Activated naive CD4-positive, alpha-beta T cell treated with anti-CD3 and anti-CD28 coated beads, Interleukin-2, amount 50 U/mL, for 24 hours (primary cell): ENCODE data around the gene CRADD.
"Not testable (repeated sequence)": the region's sequence is repeated elsewhere in the genome, so short reads cannot be mapped to it uniquely, and the experiment has no call there.

Experiments used
- H3K27ac Mint-ChIP-seq: one replicate; pipeline ENCODE4 v1.8.0; 2021; ENCODE audit warnings: mild to moderate bottlenecking, mixed read lengths
- H3K27me3 Mint-ChIP-seq: one replicate; pipeline ENCODE4 v1.8.0; 2021; ENCODE audit warnings: mixed read lengths
- H3K36me3 Mint-ChIP-seq: one replicate; pipeline ENCODE4 v1.8.0; 2021; ENCODE audit warnings: mixed read lengths
- H3K4me1 Mint-ChIP-seq: one replicate; pipeline ENCODE4 v1.8.0; 2021; ENCODE audit warnings: mixed read lengths
- H3K4me3 Mint-ChIP-seq: one replicate; pipeline ENCODE4 v1.8.0; 2021; ENCODE audit warnings: mild to moderate bottlenecking, mixed read lengths
- H3K9me3 Mint-ChIP-seq: one replicate; pipeline ENCODE4 v1.8.0; 2021; ENCODE audit warnings: mixed read lengths

Gene CRADD

DNA sequence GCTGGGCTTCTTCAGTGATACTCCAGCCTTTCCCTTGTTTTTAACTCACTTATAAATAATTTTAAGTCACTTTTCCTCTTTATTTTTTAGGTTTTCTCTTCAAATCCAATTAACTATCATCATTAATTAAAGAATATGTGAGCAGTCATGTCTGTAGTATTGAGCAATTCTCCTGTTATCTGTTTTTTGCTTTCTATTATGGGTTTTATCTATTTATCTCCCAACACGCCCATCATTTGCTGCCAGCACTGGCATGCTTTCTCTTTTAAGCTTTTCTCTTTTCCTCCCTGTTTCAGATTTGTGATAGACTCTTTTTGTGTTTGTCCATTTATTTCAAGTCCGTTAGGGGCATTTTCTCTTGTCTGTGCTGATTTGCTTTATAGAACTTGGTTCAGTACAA, 72.3 kb downstream of the CRADD start:
- Mint-ChIP-seq H3K36me3 (peaks cover 13% of the 10 kb centered on the region), H3K27me3 (no peaks in the 10 kb centered on the region), H3K9me3 (peaks cover 15% of the 10 kb centered on the region), H3K4me1 (peaks cover 36% of the 10 kb centered on the region), H3K4me3 (no peak overlapping the region), H3K27ac (no peak overlapping the region)

DNA sequence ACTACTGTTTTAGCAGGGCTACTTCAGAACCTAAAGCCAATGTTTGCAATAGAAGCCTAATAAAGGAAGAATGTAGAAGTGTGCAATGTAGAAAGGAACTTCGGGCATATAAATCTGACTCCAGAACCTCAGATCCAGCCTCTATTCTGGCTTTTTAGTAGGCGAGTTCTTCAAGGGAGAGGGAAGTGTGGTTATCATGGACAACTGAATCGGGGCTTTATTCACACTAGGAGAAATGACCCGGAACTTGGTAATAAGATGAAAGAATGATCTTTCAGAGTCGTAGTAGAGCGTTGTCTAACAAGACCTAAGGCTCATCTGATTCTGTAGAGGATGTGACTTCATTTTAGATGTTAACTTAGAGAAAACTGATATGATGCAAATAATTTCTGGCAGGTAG, 72.9 kb downstream of the CRADD start:
- Mint-ChIP-seq H3K27ac (no peak overlapping the region), H3K4me1 (peaks cover 33% of the 10 kb centered on the region), H3K27me3 (no peaks in the 10 kb centered on the region), H3K4me3 (no peak overlapping the region), H3K9me3 (peaks cover 17% of the 10 kb centered on the region), H3K36me3 (peaks cover 17% of the 10 kb centered on the region)

DNA sequence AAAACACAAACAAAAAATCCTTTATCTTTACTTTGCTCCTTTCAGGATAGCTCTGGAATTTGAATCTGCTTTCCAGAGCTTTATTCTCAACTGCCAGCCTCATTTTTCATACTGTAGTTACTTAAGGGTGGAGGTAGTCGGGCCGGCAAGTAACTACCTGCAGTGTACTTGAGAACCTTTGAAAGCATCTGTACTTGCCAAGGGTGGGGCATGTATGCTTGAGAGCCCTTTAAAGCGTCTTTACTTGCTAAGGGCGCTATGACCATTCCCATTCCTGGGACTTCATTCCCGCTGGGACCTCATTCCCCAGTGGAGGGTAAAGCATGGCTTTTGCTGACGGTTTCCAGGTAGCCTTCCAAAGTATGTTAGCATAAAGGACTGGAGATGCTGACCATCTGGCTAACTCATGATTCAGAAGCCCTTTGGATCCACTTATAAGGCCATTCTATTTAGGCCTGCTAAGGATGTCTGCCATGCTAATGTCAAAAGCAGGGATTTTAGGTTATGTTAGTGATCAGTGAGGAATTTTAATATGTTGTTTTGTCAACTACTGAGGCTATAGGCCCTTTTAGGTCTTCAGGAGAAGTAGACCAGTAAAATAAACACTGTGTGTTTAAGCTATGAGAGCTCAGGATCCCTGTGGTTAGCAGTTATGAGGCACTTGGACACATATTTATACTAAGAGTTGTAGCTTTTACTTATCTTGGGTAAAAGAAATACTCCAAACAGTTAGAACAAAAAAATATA, 74.9 kb downstream of the CRADD start:
- Mint-ChIP-seq H3K4me1 (peaks cover 22% of the 10 kb centered on the region), H3K9me3 (peaks cover 17% of the 10 kb centered on the region), H3K27me3 (no peaks in the 10 kb centered on the region), H3K36me3 (peaks cover 20% of the 10 kb centered on the region), H3K27ac (peak overlapping the region; percentile 6), H3K4me3 (no peak overlapping the region)

DNA sequence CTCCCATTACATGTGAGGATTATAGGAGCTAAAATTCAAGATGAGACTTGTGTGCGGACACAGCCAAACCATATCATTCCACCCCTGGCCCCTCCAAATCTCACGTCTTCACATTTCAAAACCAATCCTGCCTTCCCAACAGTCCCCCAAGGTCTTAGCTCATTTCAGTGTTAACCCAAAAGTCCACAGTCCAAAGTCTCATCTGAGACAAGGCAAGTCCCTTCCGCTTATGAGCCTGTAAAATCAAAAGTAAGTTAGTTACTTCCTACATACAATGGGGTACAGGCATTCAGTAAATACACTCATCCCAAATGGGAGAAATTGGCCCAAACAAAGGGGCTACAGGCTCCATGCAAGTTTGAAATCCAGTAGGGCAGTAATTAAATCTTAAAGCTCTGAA, 76.1 kb downstream of the CRADD start:
- H3K4me3 Mint-ChIP-seq = no peak overlapping the region
- H3K4me1 Mint-ChIP-seq = peaks cover 31% of the 10 kb centered on the region
- H3K36me3 Mint-ChIP-seq = peaks cover 20% of the 10 kb centered on the region
- H3K9me3 Mint-ChIP-seq = peaks cover 17% of the 10 kb centered on the region
- H3K27ac Mint-ChIP-seq = no peak overlapping the region
- H3K27me3 Mint-ChIP-seq = no peaks in the 10 kb centered on the region

DNA sequence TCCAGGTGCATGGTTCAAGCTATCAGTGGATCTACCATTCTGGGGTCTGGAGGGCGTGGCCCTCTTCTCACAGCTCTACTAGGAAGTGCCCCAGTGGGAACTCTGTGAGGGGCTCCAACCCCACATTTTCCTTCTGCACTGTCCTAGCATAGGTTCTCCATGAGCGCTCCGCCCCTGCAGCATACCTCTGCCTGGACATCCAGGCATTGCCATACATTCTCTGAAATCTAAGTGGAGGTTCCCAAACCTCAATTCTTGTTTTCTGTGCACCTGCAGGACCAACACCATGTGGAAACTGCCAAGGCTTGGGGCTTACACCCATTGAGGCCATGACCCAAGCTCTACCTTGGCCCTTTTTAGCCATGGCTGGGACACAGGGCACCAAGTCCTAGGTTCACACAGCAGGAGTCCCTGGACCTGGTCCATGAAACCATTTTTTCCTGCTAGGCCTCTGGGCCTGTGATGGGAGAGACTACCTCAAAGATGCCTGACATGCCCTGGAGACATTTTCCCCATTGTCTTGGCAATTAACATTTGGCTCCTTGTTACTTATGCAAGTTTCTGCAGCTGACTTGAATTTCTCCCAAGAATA, 76.8 kb downstream of the CRADD start:
- no peaks in the 10 kb centered on the region for H3K27me3 Mint-ChIP-seq
- H3K36me3 Mint-ChIP-seq = peaks cover 20% of the 10 kb centered on the region

DNA sequence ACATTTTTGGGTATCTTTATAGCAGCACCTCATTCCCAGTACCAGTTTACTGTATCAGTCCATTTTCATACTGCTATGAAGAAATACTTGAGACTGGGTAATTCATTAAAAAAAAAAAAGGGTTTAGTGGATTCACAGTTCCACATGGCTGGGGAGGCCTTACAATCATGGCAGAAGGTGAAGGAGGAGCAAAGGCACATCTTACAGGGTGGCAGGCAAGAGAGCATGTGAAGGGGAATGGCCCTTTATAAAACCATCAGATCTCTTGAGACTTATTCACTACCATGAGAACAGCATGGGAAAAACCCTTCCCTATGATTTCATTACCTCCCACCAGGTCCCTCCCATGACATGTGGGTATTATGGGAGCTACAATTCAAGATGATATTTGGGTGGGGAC, 77.7 kb downstream of the CRADD start:
- Mint-ChIP-seq H3K9me3 (peaks cover 17% of the 10 kb centered on the region), H3K4me1 (peaks cover 33% of the 10 kb centered on the region), H3K36me3 (peaks cover 20% of the 10 kb centered on the region)
- H3K27ac Mint-ChIP-seq, H3K4me3 Mint-ChIP-seq, H3K27me3 Mint-ChIP-seq: not testable (repeated sequence)

More for the DNA sequence above, 76.8 kb downstream of the CRADD start:
- Mint-ChIP-seq H3K4me3 (no peak overlapping the region), H3K9me3 (peaks cover 17% of the 10 kb centered on the region), H3K27ac (no peak overlapping the region), H3K4me1 (peaks cover 30% of the 10 kb centered on the region)

DNA sequence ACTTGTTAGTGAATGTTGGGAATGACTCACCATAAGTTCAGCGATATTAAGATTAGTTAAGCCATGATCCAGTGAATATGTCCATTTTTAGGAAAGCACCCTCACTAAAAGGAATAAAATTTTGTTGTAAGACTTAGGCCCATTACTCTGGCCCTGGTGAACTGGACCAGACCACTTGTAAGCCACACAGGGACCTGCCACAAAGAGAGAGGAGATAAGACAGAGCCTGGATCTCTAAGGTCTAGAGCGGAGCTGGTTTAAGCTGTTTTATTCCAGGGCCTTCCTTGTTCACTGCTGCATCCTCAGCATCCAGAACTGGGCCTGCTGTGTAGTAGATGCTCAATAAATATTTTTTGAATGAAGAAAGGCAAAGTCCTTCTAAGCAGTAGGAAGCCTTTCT, 79.1 kb downstream of the CRADD start:
- H3K36me3 Mint-ChIP-seq = peaks cover 20% of the 10 kb centered on the region
- H3K27ac Mint-ChIP-seq = no peak overlapping the region
- peaks cover 36% of the 10 kb centered on the region for H3K4me1 Mint-ChIP-seq
- no peaks in the 10 kb centered on the region for H3K27me3 Mint-ChIP-seq
- peaks cover 17% of the 10 kb centered on the region for H3K9me3 Mint-ChIP-seq
- H3K4me3 Mint-ChIP-seq = no peak overlapping the region

DNA sequence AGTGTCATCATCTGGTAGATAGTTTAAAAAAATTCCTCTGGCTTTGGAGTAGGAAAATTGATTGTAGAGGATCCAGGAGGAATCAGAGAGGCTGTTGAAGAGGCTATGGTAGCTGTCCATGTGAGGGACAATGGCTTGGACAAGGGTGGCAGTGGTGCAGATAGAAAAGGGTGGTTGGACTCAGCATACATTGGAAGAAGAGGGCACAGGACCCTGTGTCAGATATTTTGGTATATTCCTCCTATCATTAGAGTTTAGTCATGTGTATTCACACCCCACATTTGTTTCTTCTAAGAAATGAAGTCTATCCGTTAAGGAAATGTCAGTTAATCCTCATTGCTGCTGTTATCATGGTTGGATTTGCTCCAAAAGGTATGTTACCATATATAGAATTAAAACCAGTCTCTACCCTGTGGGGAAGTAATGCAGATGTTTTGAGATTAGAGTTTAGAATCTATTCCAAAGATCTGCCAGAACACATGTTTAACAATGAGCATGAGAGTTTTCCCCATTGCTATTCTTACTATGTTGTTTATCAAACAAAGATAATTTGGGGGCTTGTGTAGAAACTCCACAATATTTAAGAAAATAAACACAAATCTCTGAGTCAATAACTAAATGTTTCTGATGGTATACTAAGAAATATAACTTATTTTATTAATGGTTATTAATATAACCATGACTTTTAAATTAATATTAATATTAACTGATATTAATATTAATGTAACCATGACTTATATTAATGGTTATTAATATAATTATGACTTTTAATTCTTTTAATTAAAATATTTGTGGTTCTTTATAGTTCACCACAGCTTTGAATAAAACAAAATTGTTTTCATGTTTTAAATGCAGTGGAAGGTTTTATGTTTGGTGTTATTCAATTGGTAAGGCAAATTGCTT, 80.9 kb downstream of the CRADD start:
- Mint-ChIP-seq H3K4me1 (peaks cover 43% of the 10 kb centered on the region), H3K4me3 (no peak overlapping the region), H3K9me3 (peaks cover 9% of the 10 kb centered on the region), H3K27me3 (no peaks in the 10 kb centered on the region), H3K36me3 (peaks cover 13% of the 10 kb centered on the region), H3K27ac (no peak overlapping the region)

DNA sequence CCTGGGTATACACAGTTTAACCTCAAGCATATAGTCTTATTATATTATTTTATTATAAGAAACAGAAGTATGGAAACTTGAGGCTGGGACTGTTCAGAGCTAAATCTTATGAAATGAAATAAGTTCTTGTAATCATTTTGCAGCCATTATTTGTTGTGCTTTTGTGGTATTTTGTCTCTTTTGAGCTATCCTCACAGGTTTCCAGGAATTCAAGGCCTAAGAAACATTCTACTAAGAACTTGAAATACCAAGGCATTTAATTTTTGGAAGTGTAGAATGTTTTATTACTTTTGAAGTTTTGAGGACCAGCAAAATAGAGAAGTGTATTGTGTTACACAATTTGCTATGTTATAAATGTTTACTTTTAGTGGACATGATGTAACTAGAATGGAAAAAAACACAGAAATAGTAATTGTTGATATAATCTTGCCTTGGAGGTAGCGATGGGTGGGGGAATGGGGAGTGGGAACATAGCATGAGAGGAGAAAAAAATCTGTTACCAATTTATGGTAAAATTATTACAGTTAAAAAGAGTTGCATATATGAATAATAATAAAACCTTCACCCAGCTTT, 81.7 kb downstream of the CRADD start:
- no peak overlapping the region for H3K4me3 Mint-ChIP-seq
- H3K9me3 Mint-ChIP-seq = peaks cover 5% of the 10 kb centered on the region
- no peak overlapping the region for H3K27ac Mint-ChIP-seq
- H3K27me3 Mint-ChIP-seq = no peaks in the 10 kb centered on the region
- peaks cover 45% of the 10 kb centered on the region for H3K4me1 Mint-ChIP-seq
- peaks cover 10% of the 10 kb centered on the region for H3K36me3 Mint-ChIP-seq

DNA sequence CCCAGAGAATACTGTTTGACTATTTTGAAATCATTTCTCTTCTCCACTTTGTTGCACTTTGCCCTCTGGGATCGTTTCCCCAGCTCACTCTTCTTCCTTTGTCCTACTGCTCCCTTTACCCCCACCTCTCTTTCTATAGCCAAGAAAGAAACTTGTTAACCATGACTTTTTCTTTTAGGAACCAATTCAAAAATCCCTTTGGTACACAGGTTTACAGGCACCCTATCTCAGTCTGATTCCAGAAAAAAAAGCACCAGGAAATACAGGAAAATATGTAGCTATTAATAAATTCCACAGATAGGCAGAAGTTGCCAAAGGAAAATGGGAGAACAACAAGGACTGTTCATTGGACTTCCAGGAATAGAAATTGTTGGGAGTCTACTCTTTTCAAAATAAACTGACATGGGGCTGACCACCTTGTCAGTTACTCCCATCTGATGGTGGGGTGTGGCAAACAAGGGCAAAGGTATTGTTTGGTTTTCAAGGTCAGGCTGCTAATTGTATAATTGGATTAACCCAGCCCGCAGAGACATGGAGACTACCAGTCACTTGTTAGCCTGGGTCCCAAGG, 82.4 kb downstream of the CRADD start:
- H3K9me3 Mint-ChIP-seq = peaks cover under 1% of the 10 kb centered on the region
- H3K36me3 Mint-ChIP-seq = peaks cover 6% of the 10 kb centered on the region
- no peak overlapping the region for H3K27ac Mint-ChIP-seq
- no peaks in the 10 kb centered on the region for H3K27me3 Mint-ChIP-seq
- H3K4me3 Mint-ChIP-seq = no peak overlapping the region
- peaks cover 45% of the 10 kb centered on the region for H3K4me1 Mint-ChIP-seq

DNA sequence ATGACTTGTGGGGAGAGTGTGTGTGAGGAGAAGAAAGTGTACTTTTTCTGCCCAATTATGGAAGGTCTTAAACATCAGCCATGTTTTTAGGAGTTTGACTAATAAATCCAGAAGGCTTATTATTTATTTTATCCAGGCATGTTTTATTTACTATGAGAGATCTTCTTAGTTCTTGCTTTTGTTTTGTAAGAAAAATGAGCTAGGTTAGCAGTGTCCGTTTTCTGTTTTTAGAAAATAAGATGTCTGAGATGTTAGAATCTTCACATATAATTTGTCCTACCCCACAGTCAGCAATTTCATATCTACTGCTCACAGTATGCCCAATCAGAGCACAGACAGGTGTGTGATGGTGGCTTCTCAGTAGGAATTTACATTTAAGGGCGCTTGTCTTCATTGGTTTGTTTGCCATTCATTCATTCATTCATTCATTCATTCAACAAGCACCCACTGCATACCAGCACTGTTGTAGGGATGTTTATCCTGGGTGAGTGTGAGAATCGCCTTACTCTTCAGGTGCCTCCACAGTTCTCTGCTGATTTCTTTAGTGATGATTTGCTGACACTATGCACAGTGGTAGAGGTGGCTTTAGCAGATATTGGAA, 83.2 kb downstream of the CRADD start:
- H3K36me3 Mint-ChIP-seq = peaks cover 3% of the 10 kb centered on the region
- peaks cover 45% of the 10 kb centered on the region for H3K4me1 Mint-ChIP-seq
- H3K4me3 Mint-ChIP-seq = no peak overlapping the region
- H3K9me3 Mint-ChIP-seq = no peaks in the 10 kb centered on the region
- no peaks in the 10 kb centered on the region for H3K27me3 Mint-ChIP-seq
- no peak overlapping the region for H3K27ac Mint-ChIP-seq

DNA sequence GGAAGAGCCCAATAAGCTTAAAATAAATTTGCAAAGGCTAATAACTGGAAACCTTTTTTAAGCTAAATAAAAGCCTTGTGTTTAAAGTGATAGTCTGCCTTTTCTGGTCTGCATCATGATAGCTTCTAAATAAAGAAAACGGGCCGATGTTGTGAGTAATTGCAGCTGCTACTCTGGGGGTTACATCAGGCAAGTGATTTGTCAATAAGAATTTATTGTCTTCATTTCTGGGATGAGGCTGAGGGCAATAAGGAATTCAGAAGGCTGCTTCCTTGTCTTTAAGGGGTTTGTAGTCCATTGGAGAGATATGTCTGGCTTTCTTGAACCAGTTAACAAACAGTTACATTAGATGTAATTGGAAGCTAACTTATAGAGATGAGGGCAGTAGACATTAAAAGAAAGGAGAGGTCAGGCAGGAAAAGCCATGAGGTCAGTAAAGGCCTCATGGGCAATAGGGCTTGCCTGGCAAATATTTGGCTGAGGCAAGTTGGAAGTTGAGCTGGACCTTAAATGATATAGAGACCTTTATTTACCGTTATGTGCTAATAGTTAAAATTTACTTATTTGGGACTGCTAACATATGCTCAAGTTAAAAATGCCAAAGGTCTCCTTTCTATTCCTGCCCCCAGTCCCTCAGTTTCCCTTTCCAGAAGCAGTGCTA, 85.0 kb downstream of the CRADD start:
- Mint-ChIP-seq H3K9me3 (no peaks in the 10 kb centered on the region), H3K36me3 (no peaks in the 10 kb centered on the region), H3K4me3 (no peak overlapping the region), H3K4me1 (peaks cover 53% of the 10 kb centered on the region), H3K27ac (no peak overlapping the region), H3K27me3 (no peaks in the 10 kb centered on the region)

DNA sequence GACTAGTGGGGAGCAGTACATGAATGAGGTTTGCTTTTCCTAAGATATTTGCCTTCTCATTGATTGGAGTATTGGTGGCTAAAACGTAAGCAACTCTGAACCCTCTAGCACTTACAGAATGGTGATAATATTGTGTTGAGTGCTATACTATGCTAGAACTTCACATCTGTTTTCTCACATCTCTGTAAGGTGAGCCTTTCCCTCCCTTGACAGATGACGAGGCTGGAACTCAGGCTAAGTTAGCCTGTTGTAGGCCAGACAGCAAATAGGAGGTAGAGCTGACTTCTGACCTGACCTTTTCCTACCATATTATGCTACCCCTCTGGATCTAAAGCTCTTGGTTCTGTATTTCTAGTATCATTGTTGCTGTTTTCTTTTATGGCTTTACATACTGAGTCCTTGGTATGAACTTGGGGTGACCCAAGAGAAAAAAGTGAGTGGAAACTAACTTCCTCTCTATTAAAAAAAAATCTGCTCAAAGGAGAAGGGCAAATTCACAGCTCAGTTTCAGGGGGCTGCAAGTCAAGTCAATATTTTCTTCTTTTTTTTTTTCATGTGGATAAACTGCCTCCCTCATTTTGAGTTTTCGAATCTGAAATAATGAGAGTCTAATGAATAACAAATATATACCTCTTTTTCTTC, 85.9 kb downstream of the CRADD start:
- H3K27me3 Mint-ChIP-seq = no peaks in the 10 kb centered on the region
- H3K4me1 Mint-ChIP-seq = peaks cover 54% of the 10 kb centered on the region
- H3K27ac Mint-ChIP-seq = no peak overlapping the region
- H3K4me3 Mint-ChIP-seq = no peak overlapping the region
- H3K36me3 Mint-ChIP-seq = no peaks in the 10 kb centered on the region
- H3K9me3 Mint-ChIP-seq = no peaks in the 10 kb centered on the region

DNA sequence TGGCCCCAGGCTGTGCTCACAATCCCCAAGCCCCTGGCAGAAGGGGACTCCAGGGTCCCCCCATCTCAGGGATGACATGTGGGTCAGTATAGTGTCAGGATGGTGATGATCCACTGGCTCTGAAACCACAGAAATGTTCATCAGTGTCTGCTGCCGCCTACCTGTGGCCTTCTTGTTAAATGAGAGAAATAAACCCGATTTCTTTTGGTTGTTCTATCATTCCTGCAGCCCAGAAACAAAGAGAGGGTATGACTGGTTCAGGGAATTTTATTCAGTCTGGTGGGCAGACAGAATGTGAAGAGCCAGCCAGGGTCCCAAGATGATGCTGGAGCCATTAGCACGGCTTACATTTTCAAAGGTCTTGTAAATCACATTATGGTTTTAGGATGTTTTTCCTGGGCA, 86.6 kb downstream of the CRADD start:
- H3K4me3 Mint-ChIP-seq = no peak overlapping the region
- no peaks in the 10 kb centered on the region for H3K27me3 Mint-ChIP-seq
- no peaks in the 10 kb centered on the region for H3K9me3 Mint-ChIP-seq
- peaks cover 57% of the 10 kb centered on the region for H3K4me1 Mint-ChIP-seq
- H3K27ac Mint-ChIP-seq = no peak overlapping the region
- H3K36me3 Mint-ChIP-seq = no peaks in the 10 kb centered on the region
